MM.1S (cell line): ENCODE data around the gene FUT4.

Source experiments
- DNase-seq: peaks from one replicate; pipeline ENCODE4 v3.0.0-alpha.2; 2015
- H2AFZ ChIP-seq: fragments of 300-600 bp; sonication (generic); 2 replicates; pipeline ENCODE4 v1.6.0; 2016; ENCODE audit warnings: antibody characterized with exemption, low read length
- H3F3A ChIP-seq: fragments of 300-600 bp; sonication (generic); 2 replicates; pipeline ENCODE4 v1.6.1; 2016; ENCODE audit warnings: mild to moderate bottlenecking, antibody characterized with exemption, low read length, moderate library complexity, mixed read lengths; ENCODE audit not compliant: insufficient read depth
- H3K27ac ChIP-seq: fragments of 300-600 bp; sonication (generic); 2 replicates; pipeline ENCODE4 v1.5.1; 2016; ENCODE audit warnings: mild to moderate bottlenecking, low read length
- H3K27me3 ChIP-seq: fragments of 300-600 bp; sonication (generic); replicated peaks from 2 replicates; pipeline ENCODE4 v1.6.0; 2016; ENCODE audit warnings: low read length; ENCODE audit not compliant: insufficient read depth
- H3K36me3 ChIP-seq: fragments of 300-600 bp; sonication (generic); replicated peaks from 2 replicates; pipeline ENCODE4 v1.6.1; 2016; ENCODE audit warnings: mild to moderate bottlenecking, low read length, mixed read lengths; ENCODE audit not compliant: insufficient read depth
- H3K4me1 ChIP-seq: fragments of 300-600 bp; sonication (generic); 2 replicates; pipeline ENCODE4 v1.6.1; 2016; ENCODE audit warnings: low read length, mixed read lengths
- H3K4me2 ChIP-seq: fragments of 300-600 bp; sonication (generic); 2 replicates; pipeline ENCODE4 v1.6.0; 2016; ENCODE audit warnings: low read depth, low read length
- H3K4me3 ChIP-seq: fragments of 300-600 bp; sonication (generic); 2 replicates; pipeline ENCODE4 v1.5.1; 2016; ENCODE audit warnings: low read length, mixed read lengths
- H3K79me2 ChIP-seq: fragments of 300-600 bp; sonication (generic); 2 replicates; pipeline ENCODE4 v1.6.1; 2016; ENCODE audit warnings: mixed run types, low read length, mixed read lengths
- H3K9ac ChIP-seq: fragments of 300-600 bp; sonication (generic); 2 replicates; pipeline ENCODE4 v1.6.1; 2016; ENCODE audit warnings: low read length, mixed read lengths
- H3K9me2 ChIP-seq: fragments of 300-600 bp; sonication (generic); replicated peaks from 2 replicates; pipeline ENCODE4 v1.6.1; 2016; ENCODE audit warnings: mild to moderate bottlenecking, low read length, mixed read lengths; ENCODE audit not compliant: insufficient read depth
- H3K9me3 ChIP-seq: fragments of 300-600 bp; sonication (generic); replicated peaks from 2 replicates; pipeline ENCODE4 v1.6.1; 2016; ENCODE audit warnings: mild to moderate bottlenecking, low read length, mixed read lengths; ENCODE audit not compliant: insufficient read depth
- H4K20me1 ChIP-seq: fragments of 300-600 bp; sonication (generic); 2 replicates; pipeline ENCODE4 v1.6.1; 2016; ENCODE audit warnings: mild to moderate bottlenecking, low read length, moderate library complexity, mixed read lengths; ENCODE audit not compliant: insufficient read depth
- EZH2 ChIP-seq: fragments of 300-600 bp; sonication (generic); optimal IDR thresholded peaks from 2 replicates; pipeline ENCODE3; 2017; ENCODE audit warnings: low read depth, mild to moderate bottlenecking, antibody characterized with exemption, low read length, mixed read lengths
- EZH2phosphoT487 ChIP-seq: fragments of 300-600 bp; sonication (generic); IDR thresholded peaks from 2 replicates; pipeline ENCODE4 v1.6.1; 2018; ENCODE audit warnings: antibody characterized with exemption, low read length
- TF ChIP-seq, protein P1 (sequence below): fragments of 300-600 bp; sonication (generic); IDR thresholded peaks from 2 replicates; pipeline ENCODE4 v1.5.1; 2016; ENCODE audit warnings: antibody characterized with exemption, low read length, mixed read lengths

The FUT4 gene

DNA sequence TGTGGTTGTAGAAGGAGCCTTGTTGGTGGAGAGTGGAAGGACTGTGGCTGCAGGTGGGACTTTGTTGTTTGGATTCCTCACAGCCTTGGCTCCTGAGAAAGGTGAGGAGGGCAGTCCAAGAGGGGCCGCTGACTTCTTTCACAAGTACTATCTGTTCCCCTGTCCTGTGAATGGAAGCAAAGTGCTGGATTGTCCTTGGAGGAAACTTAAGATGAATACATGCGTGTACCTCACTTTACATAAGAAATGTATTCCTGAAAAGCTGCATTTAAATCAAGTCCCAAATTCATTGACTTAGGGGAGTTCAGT is 2.4 kb downstream of the FUT4 start:
- H3K27ac ChIP-seq: no peak overlapping the region
- no peaks in the 10 kb centered on the region for H4K20me1 ChIP-seq
- no peak overlapping the region for H2AFZ ChIP-seq
- no peak overlapping the region for H3K9ac ChIP-seq
- H3K27me3 ChIP-seq: no peaks in the 10 kb centered on the region
- no peak for DNase-seq
- H3K79me2 ChIP-seq: no peaks in the 10 kb centered on the region
- H3K9me3 ChIP-seq: no peaks in the 10 kb centered on the region
- peaks cover 10% of the 10 kb centered on the region for H3F3A ChIP-seq
- TF ChIP-seq EZH2: no peak
- TF ChIP-seq, protein P1, sequence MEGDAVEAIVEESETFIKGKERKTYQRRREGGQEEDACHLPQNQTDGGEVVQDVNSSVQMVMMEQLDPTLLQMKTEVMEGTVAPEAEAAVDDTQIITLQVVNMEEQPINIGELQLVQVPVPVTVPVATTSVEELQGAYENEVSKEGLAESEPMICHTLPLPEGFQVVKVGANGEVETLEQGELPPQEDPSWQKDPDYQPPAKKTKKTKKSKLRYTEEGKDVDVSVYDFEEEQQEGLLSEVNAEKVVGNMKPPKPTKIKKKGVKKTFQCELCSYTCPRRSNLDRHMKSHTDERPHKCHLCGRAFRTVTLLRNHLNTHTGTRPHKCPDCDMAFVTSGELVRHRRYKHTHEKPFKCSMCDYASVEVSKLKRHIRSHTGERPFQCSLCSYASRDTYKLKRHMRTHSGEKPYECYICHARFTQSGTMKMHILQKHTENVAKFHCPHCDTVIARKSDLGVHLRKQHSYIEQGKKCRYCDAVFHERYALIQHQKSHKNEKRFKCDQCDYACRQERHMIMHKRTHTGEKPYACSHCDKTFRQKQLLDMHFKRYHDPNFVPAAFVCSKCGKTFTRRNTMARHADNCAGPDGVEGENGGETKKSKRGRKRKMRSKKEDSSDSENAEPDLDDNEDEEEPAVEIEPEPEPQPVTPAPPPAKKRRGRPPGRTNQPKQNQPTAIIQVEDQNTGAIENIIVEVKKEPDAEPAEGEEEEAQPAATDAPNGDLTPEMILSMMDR: no peak
- no peak for TF ChIP-seq EZH2phosphoT487
- no peak overlapping the region for H3K4me2 ChIP-seq
- H3K36me3 ChIP-seq: no peaks in the 10 kb centered on the region
- H3K4me1 ChIP-seq: 0 out of 2 replicates have a peak, but pooled peaks cover 4% of the 10 kb centered on the region
- H3K4me3 ChIP-seq: no peak overlapping the region
- H3K9me2 ChIP-seq: no peaks in the 10 kb centered on the region

DNA sequence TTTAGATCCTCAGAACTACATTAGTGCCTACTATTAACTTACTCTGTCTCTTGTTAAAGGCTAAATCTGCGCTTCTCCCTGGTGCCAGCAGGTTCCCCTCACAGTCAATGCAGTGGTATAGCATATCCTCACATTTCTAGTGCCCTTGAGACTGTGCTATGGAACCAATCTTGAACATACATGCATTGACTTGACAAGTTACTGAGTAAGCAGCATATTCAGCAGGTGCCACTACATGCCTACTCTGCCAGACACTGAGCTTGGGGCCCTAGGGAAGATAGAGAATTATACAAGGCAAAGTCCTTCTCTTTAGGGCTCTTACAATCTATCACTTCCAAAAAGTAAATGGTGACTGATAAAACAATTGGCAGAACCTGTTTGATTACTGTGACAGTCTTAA is 3.2 kb downstream of the FUT4 start:
- Histone ChIP-seq H4K20me1 (no peaks in the 10 kb centered on the region), H2AFZ (no peak overlapping the region), H3K79me2 (no peaks in the 10 kb centered on the region), H3K9ac (no peak overlapping the region), H3K4me1 (0 out of 2 replicates have a peak, but pooled peaks cover 4% of the 10 kb centered on the region), H3K9me2 (no peaks in the 10 kb centered on the region), H3K27ac (no peak overlapping the region), H3K27me3 (no peaks in the 10 kb centered on the region), H3K36me3 (no peaks in the 10 kb centered on the region), H3F3A (peaks cover 10% of the 10 kb centered on the region), H3K9me3 (no peaks in the 10 kb centered on the region), H3K4me2 (no peak overlapping the region), H3K4me3 (no peak overlapping the region)
- no peak for DNase-seq
- TF ChIP-seq, protein P1: no peak
- no peak for TF ChIP-seq EZH2phosphoT487
- no peak for TF ChIP-seq EZH2

DNA sequence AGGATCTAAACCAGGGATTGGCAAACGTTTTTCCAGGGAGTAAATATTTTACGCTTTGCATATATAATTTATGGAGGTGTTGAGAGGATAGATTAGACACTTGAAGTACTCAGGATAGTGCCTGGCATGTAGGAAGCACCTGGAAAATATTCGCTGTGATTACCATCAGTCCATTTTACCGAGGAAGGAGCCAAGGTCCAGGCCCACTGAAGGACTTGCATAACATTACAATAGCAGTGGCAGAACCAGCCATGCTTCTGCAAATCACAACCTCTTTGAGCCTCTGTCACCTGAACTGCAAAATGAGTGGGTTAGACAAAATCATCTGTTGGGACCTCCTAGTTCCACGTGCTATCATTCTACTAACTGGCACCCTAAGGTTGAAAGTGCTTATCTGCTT is 5.4 kb downstream of the FUT4 start:
- H4K20me1 ChIP-seq: no peaks in the 10 kb centered on the region
- H3K4me2 ChIP-seq: no peak overlapping the region
- no peak overlapping the region for H3K9ac ChIP-seq
- H3K9me3 ChIP-seq: no peaks in the 10 kb centered on the region
- H3K79me2 ChIP-seq: no peaks in the 10 kb centered on the region
- H3K4me1 ChIP-seq: no peaks in the 10 kb centered on the region
- no peak overlapping the region for H3K4me3 ChIP-seq
- TF ChIP-seq EZH2: no peak
- TF ChIP-seq EZH2phosphoT487: no peak
- TF ChIP-seq, protein P1: no peak
- H3K36me3 ChIP-seq: no peaks in the 10 kb centered on the region
- DNase-seq: no peak
- no peaks in the 10 kb centered on the region for H3K27me3 ChIP-seq
- H3K9me2 ChIP-seq: no peaks in the 10 kb centered on the region
- H3F3A ChIP-seq: no peaks in the 10 kb centered on the region
- no peak overlapping the region for H3K27ac ChIP-seq
- H2AFZ ChIP-seq: no peak overlapping the region
